PC-9 (cell line): ENCODE measurements around the gene TOPAZ1. TPM values are rescaled to one million over a fixed set of nuclear protein-coding genes. Genes with fewer than 3 reads are reported as not detected.

ENCODE experiments used
- BruUV-seq: library from RNA; stranded (reverse); fragments of 400-500 nt; replicated peaks from 2 replicates; lab custom pipeline; 2021; lab: Mats Ljungman, UMichigan
- CTCF ChIA-PET: fragments of 300-600 bp; sonication (Branson Sonifier 250); formaldehyde crosslinking; loops from one replicate; lab custom pipeline; 2022; ENCODE audit warnings: antibody characterized with exemption; lab: Charles Lee
- POLR2A ChIA-PET: fragments of 300-600 bp; sonication (Branson Sonifier 250); formaldehyde crosslinking; loops from one replicate; lab custom pipeline; 2022; ENCODE audit warnings: antibody characterized with exemption; ENCODE audit not compliant: unreplicated experiment; lab: Charles Lee
- DNase-seq, 2 experiments: peaks; one replicate each; pipeline versions ENCODE4 v3.0.0 to v3.0.0-alpha.2; 2015 to 2022; ENCODE audit warnings: mixed read lengths in 1 of 2
- H2AFZ ChIP-seq: fragments of 200-600 bp; sonication (generic); 2 replicates; pipeline ENCODE4 v1.8.1; 2017; ENCODE audit warnings: antibody characterized with exemption
- H3F3A ChIP-seq: fragments of 200-600 bp; sonication (generic); 2 replicates; pipeline ENCODE4 v1.8.1; 2017; ENCODE audit warnings: antibody characterized with exemption, mild to moderate bottlenecking, low read depth; ENCODE audit not compliant: insufficient read depth
- H3K27ac ChIP-seq: fragments of 200-600 bp; sonication (generic); 2 replicates; pipeline ENCODE4 v1.6.1; 2016; ENCODE audit warnings: mixed run types
- H3K27me3 ChIP-seq: fragments of 200-600 bp; sonication (generic); 2 replicates; pipeline ENCODE4 v1.6.1; 2016; ENCODE audit warnings: low read depth, mixed run types; ENCODE audit not compliant: insufficient read depth
- H3K36me3 ChIP-seq: fragments of 200-600 bp; sonication (generic); 2 replicates; pipeline ENCODE4 v1.6.1; 2016; ENCODE audit warnings: low read depth, mixed run types
- H3K4me1 ChIP-seq: fragments of 200-600 bp; sonication (generic); replicated peaks from 2 replicates; pipeline ENCODE4 v1.6.1; 2016; ENCODE audit warnings: mixed run types; ENCODE audit not compliant: insufficient read depth
- H3K4me2 ChIP-seq: fragments of 200-600 bp; sonication (generic); 2 replicates; pipeline ENCODE4 v1.6.1; 2017; ENCODE audit warnings: mixed run types
- H3K4me3 ChIP-seq: fragments of 200-600 bp; sonication (generic); 2 replicates; pipeline ENCODE4 v1.6.1; 2016; ENCODE audit warnings: mixed run types
- H3K79me2 ChIP-seq: fragments of 200-600 bp; sonication (generic); 2 replicates; pipeline ENCODE4 v1.6.1; 2017; ENCODE audit warnings: low read depth, mixed run types
- H3K9me2 ChIP-seq: fragments of 200-600 bp; sonication (generic); 2 replicates; pipeline ENCODE4 v1.8.1; 2017; ENCODE audit warnings: mild to moderate bottlenecking; ENCODE audit not compliant: insufficient read depth
- H3K9me3 ChIP-seq: fragments of 200-600 bp; sonication (generic); 2 replicates; pipeline ENCODE4 v1.8.1; 2016; ENCODE audit warnings: low read depth; ENCODE audit not compliant: insufficient read depth
- H4K20me1 ChIP-seq: fragments of 200-600 bp; sonication (generic); 2 replicates; pipeline ENCODE4 v1.8.1; 2017; ENCODE audit not compliant: insufficient read depth
- CTCF ChIP-seq: fragments of 200-600 bp; sonication (generic); conservative IDR thresholded peaks from 2 replicates; pipeline ENCODE4 v1.6.1; 2017; ENCODE audit warnings: mixed run types, antibody characterized with exemption, mild to moderate bottlenecking, moderate library complexity
- EZH2 ChIP-seq: fragments of 200-600 bp; sonication (generic); IDR thresholded peaks from 2 replicates; pipeline ENCODE4 v1.8.0; 2017; ENCODE audit warnings: antibody characterized with exemption, low read depth
- intact Hi-C: fragments of 100-400 bp; cut with micrococcal nuclease; formaldehyde crosslinking; loops from one replicate; pipeline ENCODE4 v1.10.0; 2022; ENCODE audit not compliant: unreplicated experiment
- total RNA-seq: library from RNA; stranded (reverse); gene quantifications from 2 replicates; pipeline ENCODE4 v1.2.3, GENCODE V29; 2021

Gene TOPAZ1
- total RNA-seq, 1 experiment from 2014 or later, result not detected

- ChIA-PET POLR2A (no interaction called here), CTCF (no interaction called here)
- Histone ChIP-seq H3K36me3 (no peaks in the 10 kb centered on the region), H3K79me2 (no peaks in the 10 kb centered on the region), H4K20me1 (no peaks in the 10 kb centered on the region), H3F3A (no peaks in the 10 kb centered on the region), H3K27ac (no peak overlapping the region), H3K4me2 (no peak overlapping the region), H3K4me3 (no peak overlapping the region), H3K9me2 (no peaks in the 10 kb centered on the region), H3K27me3 (no peaks in the 10 kb centered on the region), H3K9me3 (no peaks in the 10 kb centered on the region), H3K4me1 (no peaks in the 10 kb centered on the region), H2AFZ (no peak overlapping the region)
- intact Hi-C loops, result loop anchor here (5.0 kb wide), 2 partner anchors 472 to 697 kb away; no protein-coding TSS in a partner anchor
- TF ChIP-seq CTCF, result no peak
- TF ChIP-seq EZH2, result no peak
- no peak for DNase-seq
- BruUV-seq, result no TSS peak
These were observed 2.8 kb upstream of the TOPAZ1 start for GRCh38 chr3:44238889-44239288.

GRCh38 chr3:44240061-44240460, 1.6 kb upstream of the TOPAZ1 start:
- Histone ChIP-seq H3K9me3 (no peaks in the 10 kb centered on the region), H3K9me2 (no peaks in the 10 kb centered on the region), H3K36me3 (no peaks in the 10 kb centered on the region), H3K27ac (no peak overlapping the region), H3K4me3 (no peak overlapping the region), H3K4me1 (no peaks in the 10 kb centered on the region), H3K79me2 (no peaks in the 10 kb centered on the region), H4K20me1 (no peaks in the 10 kb centered on the region), H3K27me3 (no peaks in the 10 kb centered on the region), H3K4me2 (no peak overlapping the region), H2AFZ (no peak overlapping the region), H3F3A (no peaks in the 10 kb centered on the region)
- CTCF ChIA-PET, result interaction anchor here (0.6 kb wide), 1 partner anchor 462 kb away, joined by 3 read pairs; no protein-coding TSS in a partner anchor
- TF ChIP-seq CTCF (no peak), EZH2 (no peak)
- POLR2A ChIA-PET, result no interaction called here
- intact Hi-C loops, result no loop called here
- DNase-seq, result no peak
- BruUV-seq, result no TSS peak

GRCh38 chr3:44242721-44243120, 1.0 kb downstream of the TOPAZ1 start:
- intact Hi-C loops, result no loop called here

More at GRCh38 chr3:44242721-44243120, 1.0 kb downstream of the TOPAZ1 start:
- Histone ChIP-seq H3F3A (no peaks in the 10 kb centered on the region), H3K4me3 (no peak overlapping the region), H2AFZ (no peak overlapping the region), H3K27me3 (no peaks in the 10 kb centered on the region), H3K79me2 (no peaks in the 10 kb centered on the region), H3K27ac (no peak overlapping the region), H3K4me2 (no peak overlapping the region), H3K4me1 (no peaks in the 10 kb centered on the region), H3K9me2 (no peaks in the 10 kb centered on the region; the same call in 1 of the 2 replicates), H3K9me3 (no peaks in the 10 kb centered on the region), H4K20me1 (no peaks in the 10 kb centered on the region), H3K36me3 (no peaks in the 10 kb centered on the region)
- POLR2A ChIA-PET, result no interaction called here
- BruUV-seq, result no TSS peak
- no peak for TF ChIP-seq CTCF
- TF ChIP-seq EZH2, result no peak
- no peak for DNase-seq
- CTCF ChIA-PET, result no interaction called here
